ENCODE data around the gene MIEF1. TPM values are rescaled to one million over a fixed set of nuclear protein-coding genes. Genes with fewer than 3 reads are reported as not detected.

MIEF1 gene
- total RNA-seq, 4 donors from 2014 or later = 19.2 to 23.6 (median 23.4) TPM

GRCh38 chr22:39535831-39536449, 33.9 kb downstream of the MIEF1 start:
- no peaks in the 10 kb centered on the region for H3K27me3 ChIP-seq
- no peaks in the 10 kb centered on the region for H3K9me3 ChIP-seq
- no peak for DNase-seq (ENCODE audit: low spot score in 2 of 2)
- TF ChIP-seq EP300 (IDR thresholded peaks at IDR 0.05) (no peak), CTCF (IDR thresholded peaks at IDR 0.05) (no peak), POLR2A (IDR thresholded peaks at IDR 0.05) (no peak), POLR2AphosphoS5 (IDR thresholded peaks at IDR 0.05) (no peak)
- no peak overlapping the region for H3K27ac ChIP-seq
- no peak overlapping the region for H3K4me3 ChIP-seq
- 89% methylated on average over 14 of the region's 15 CpGs for WGBS
- H3K36me3 ChIP-seq = no peaks in the 10 kb centered on the region
- H3K4me1 ChIP-seq = peaks cover 29% of the 10 kb centered on the region

- 56% methylated on average over 7 of the region's 8 CpGs for WGBS
- Histone ChIP-seq H3K36me3 (no peaks in the 10 kb centered on the region), H3K27me3 (no peaks in the 10 kb centered on the region), H3K4me1 (peaks cover 21% of the 10 kb centered on the region), H3K9me3 (no peaks in the 10 kb centered on the region), H3K27ac (no peak overlapping the region), H3K4me3 (no peak overlapping the region)
- no peak for DNase-seq (ENCODE audit: low spot score in 2 of 2)
- TF ChIP-seq POLR2AphosphoS5 (IDR thresholded peaks at IDR 0.05) = no peak
- TF ChIP-seq POLR2A (IDR thresholded peaks at IDR 0.05) = no peak
These were observed 34.6 kb downstream of the MIEF1 start for GRCh38 chr22:39536711-39537110.

- Histone ChIP-seq H3K36me3 (no peaks in the 10 kb centered on the region), H3K27ac (no peak overlapping the region), H3K4me1 (peaks cover 14% of the 10 kb centered on the region), H3K4me3 (no peak overlapping the region), H3K9me3 (no peaks in the 10 kb centered on the region), H3K27me3 (peaks cover 6% of the 10 kb centered on the region)
- no peak for DNase-seq (ENCODE audit: low spot score in 2 of 2)
- 49% methylated on average over 2 of the region's 2 CpGs for WGBS
- no peak for TF ChIP-seq POLR2A (IDR thresholded peaks at IDR 0.05)
- no peak for TF ChIP-seq EP300 (IDR thresholded peaks at IDR 0.05)
- TF ChIP-seq POLR2AphosphoS5 (IDR thresholded peaks at IDR 0.05) = no peak
- no peak for TF ChIP-seq CTCF (IDR thresholded peaks at IDR 0.05)
These were observed 35.9 kb downstream of the MIEF1 start for GRCh38 chr22:39537975-39538374.

DNA sequence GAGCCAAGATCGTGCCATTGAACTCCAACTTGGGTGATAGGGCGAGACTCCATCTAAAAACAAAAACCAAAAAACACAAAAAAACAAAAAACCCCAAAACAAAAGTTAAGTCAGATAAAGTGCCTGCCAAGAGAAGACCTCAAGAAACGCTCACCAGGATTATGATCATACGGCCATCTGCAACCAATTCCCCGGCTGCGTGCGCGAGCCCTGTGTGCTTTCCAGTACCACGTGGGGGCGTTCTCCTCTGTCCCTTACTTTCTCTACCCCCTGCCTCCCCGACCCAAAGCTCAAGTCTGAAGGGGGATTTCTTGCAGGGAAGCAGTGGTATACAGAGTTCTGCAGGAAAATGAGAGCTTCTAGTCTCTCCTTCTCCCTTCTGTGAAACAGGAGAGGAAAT, 41.0 kb downstream of the MIEF1 start:
- DNase-seq (ENCODE audit: low spot score in 2 of 2) = no peak
- no peaks in the 10 kb centered on the region for H3K9me3 ChIP-seq
- H3K36me3 ChIP-seq = no peaks in the 10 kb centered on the region
- H3K27me3 ChIP-seq = peaks cover 33% of the 10 kb centered on the region
- H3K4me1 ChIP-seq = no peaks in the 10 kb centered on the region
- TF ChIP-seq POLR2AphosphoS5 (IDR thresholded peaks at IDR 0.05) (no peak), EP300 (IDR thresholded peaks at IDR 0.05) (no peak), CTCF (IDR thresholded peaks at IDR 0.05) (no peak)
- no peak overlapping the region for H3K4me3 ChIP-seq
- no peak overlapping the region for H3K27ac ChIP-seq
- 15% methylated on average over 11 of the region's 11 CpGs for WGBS

GRCh38 chr22:39545386-39546365, 43.6 kb downstream of the MIEF1 start:
- no peak overlapping the region for H3K4me3 ChIP-seq
- H3K27ac ChIP-seq = no peak overlapping the region
- no peak for DNase-seq (ENCODE audit: low spot score in 2 of 2)
- H3K4me1 ChIP-seq = no peaks in the 10 kb centered on the region
- no peaks in the 10 kb centered on the region for H3K9me3 ChIP-seq
- WGBS = 30% methylated on average over 39 of the region's 39 CpGs
- no peak for TF ChIP-seq CTCF (IDR thresholded peaks at IDR 0.05)
- no peak for TF ChIP-seq EP300 (IDR thresholded peaks at IDR 0.05)
- TF ChIP-seq POLR2A (IDR thresholded peaks at IDR 0.05) = no peak
- TF ChIP-seq POLR2AphosphoS5 (IDR thresholded peaks at IDR 0.05) = no peak
- H3K27me3 ChIP-seq = peaks cover 58% of the 10 kb centered on the region
- no peaks in the 10 kb centered on the region for H3K36me3 ChIP-seq

Measured in suprapubic skin (tissue), 4 donors.